ENCODE data around the gene HNRNPUL1. TPM values are rescaled to one million over a fixed set of nuclear protein-coding genes. Genes with fewer than 3 reads are reported as not detected.

Gene HNRNPUL1
- total RNA-seq, 1 donor from 2014 or later = 244 TPM

DNA sequence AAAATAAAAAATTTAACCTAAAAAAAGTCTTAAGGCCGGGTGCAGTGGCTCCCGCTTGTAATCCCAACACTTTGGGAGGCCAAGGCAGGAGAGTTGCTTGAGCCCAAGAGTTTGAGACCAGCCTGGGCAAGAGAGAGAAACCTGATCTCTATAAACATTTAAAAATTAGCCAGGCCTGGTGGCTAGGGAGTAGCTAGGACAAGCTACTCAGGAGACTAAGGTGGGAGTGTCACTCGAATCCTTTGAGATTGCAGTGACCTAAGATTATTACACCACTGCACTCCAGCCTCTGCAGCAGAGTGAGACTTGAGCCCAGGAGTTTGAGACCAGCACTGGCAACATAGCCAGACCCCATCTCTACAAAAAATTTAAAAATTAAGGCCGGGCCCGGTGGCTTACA is 46.9 kb downstream of the HNRNPUL1 start:
- Mint-ChIP-seq H3K4me1 (peaks cover 65% of the 10 kb centered on the region), H3K9me3 (no peaks in the 10 kb centered on the region), H3K27ac (no peak overlapping the region), H3K27me3 (no peaks in the 10 kb centered on the region), H3K4me3 (peak overlapping the region; percentile 99), H3K36me3 (ENCODE audit: low read depth) (peaks cover 62% of the 10 kb centered on the region)
- ATAC-seq (ENCODE audit: low read depth) (no peak), DNase-seq (no peak)
- no peak for TF ChIP-seq CTCF (IDR thresholded peaks at IDR 0.05)
- ChIA-PET CTCF (interaction anchor here (3.6 kb wide), 1 partner anchor 41 kb away, joined by 26 read pairs; no protein-coding TSS in a partner anchor), POLR2A (interaction anchor here (1.0 to 7.4 kb wide), 2 partner anchors 40 to 647 kb away, joined by 3 to 76 read pairs; no protein-coding TSS in a partner anchor)
- intact Hi-C loops (cut with micrococcal nuclease) = no loop called here

GRCh38 chr19:41311613-41312012 is 47.4 kb downstream of the HNRNPUL1 start:
- H3K9me3 Mint-ChIP-seq = no peaks in the 10 kb centered on the region

GRCh38 chr19:41316306-41316920 is 52.2 kb downstream of the HNRNPUL1 start:
- Mint-ChIP-seq H3K4me3 (no peak overlapping the region), H3K27me3 (no peaks in the 10 kb centered on the region), H3K27ac (peak overlapping the region; percentile 16), H3K36me3 (ENCODE audit: low read depth) (peaks cover 82% of the 10 kb centered on the region), H3K9me3 (no peaks in the 10 kb centered on the region), H3K4me1 (peaks cover 28% of the 10 kb centered on the region)
- CTCF ChIA-PET = no interaction called here
- intact Hi-C loops (cut with micrococcal nuclease) = no loop called here
- DNase-seq (no peak), ATAC-seq (ENCODE audit: low read depth) (no peak)
- POLR2A ChIA-PET = interaction anchor here (0.9 to 1.5 kb wide), 2 partner anchors 23 to 35 kb away, joined by 3 to 5 read pairs; no protein-coding TSS in a partner anchor
- no peak for TF ChIP-seq CTCF (IDR thresholded peaks at IDR 0.05)

More at GRCh38 chr19:41311613-41312012, 47.4 kb downstream of the HNRNPUL1 start:
- ChIA-PET POLR2A (interaction anchor here (0.6 to 7.4 kb wide), 3 partner anchors 40 to 782 kb away, joined by 3 to 76 read pairs (median 3); no protein-coding TSS in a partner anchor), CTCF (no interaction called here)
- Mint-ChIP-seq H3K27me3 (no peaks in the 10 kb centered on the region), H3K27ac (peak overlapping the region; percentile 62), H3K4me3 (peak overlapping the region; percentile 99), H3K36me3 (ENCODE audit: low read depth) (peaks cover 62% of the 10 kb centered on the region), H3K4me1 (peaks cover 63% of the 10 kb centered on the region)
- no peak for DNase-seq
- no peak for ATAC-seq (ENCODE audit: low read depth)
- intact Hi-C loops (cut with micrococcal nuclease) = no loop called here
- no peak for TF ChIP-seq CTCF (IDR thresholded peaks at IDR 0.05)

DNA sequence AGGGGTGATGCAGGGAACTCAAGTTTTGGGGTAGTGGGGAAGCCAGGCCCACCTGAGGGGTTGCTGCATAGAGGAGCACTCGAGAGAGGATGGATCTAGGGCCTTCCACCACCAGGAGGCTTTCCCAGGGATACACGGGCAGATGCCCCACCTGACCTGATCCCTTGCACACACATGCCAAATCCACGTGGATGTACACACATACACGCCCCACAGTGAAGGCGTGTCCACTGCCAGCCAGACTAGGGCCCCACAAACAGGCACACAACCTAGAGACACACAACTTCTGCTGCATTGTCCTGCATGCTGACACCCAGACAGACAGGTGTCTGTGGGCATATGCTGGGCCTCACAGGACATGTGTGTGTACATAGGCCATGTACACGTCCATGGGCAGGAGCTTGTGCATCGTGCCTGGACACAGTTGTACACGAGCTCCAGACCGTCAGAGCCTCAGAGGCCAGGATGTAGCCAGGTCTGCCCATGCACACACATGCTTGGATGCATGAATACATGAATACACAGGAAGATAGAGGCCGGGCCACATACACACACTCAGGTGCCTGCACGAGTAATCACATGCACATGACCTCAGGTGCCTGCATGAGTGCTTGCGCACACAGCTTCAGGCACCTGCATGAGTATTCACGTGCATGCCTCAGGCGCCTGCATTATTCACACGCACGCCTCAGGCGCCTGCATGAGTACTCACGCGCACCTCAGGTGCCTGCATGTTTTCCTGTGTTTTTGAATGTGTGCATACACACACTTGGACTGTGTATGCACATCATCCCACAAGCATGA is 54.7 kb downstream of the HNRNPUL1 start:
- peaks cover 76% of the 10 kb centered on the region for H3K36me3 Mint-ChIP-seq (ENCODE audit: low read depth)
- no peak for TF ChIP-seq CTCF (IDR thresholded peaks at IDR 0.05)
- no peak overlapping the region for H3K4me3 Mint-ChIP-seq
- ATAC-seq (ENCODE audit: low read depth) = no peak
- peaks cover 30% of the 10 kb centered on the region for H3K4me1 Mint-ChIP-seq
- intact Hi-C loops (cut with micrococcal nuclease) = no loop called here
- H3K27me3 Mint-ChIP-seq = no peaks in the 10 kb centered on the region
- H3K9me3 Mint-ChIP-seq = no peaks in the 10 kb centered on the region
- ChIA-PET CTCF (no interaction called here), POLR2A (interaction anchor here (0.6 kb wide), 2 partner anchors 32 to 37 kb away, joined by 3 to 4 read pairs; no protein-coding TSS in a partner anchor)
- H3K27ac Mint-ChIP-seq = peak overlapping the region; percentile 56
- DNase-seq = no peak

Data from activated B cell treated with CpG ODN at 0.5 μM for 24 hours (primary cell).